HepG2 (cell line): ENCODE data around the gene GAS2. TPM values are rescaled to one million over a fixed set of nuclear protein-coding genes. Genes with fewer than 3 reads are reported as not detected.

ENCODE experiments used
- ATM ChIP-seq: fragments of 450-650 bp; IDR thresholded peaks from 2 replicates; pipeline ENCODE4 v1.7.1; 2017; ENCODE audit warnings: mild to moderate bottlenecking, borderline replicate concordance
- ESRRA ChIP-seq: sonication (generic); formaldehyde crosslinking; IDR thresholded peaks from 2 replicates; pipeline ENCODE4 v1.5.1; 2020; ENCODE audit warnings: mild to moderate bottlenecking, low read depth, missing genetic modification reagents
- HCFC1 ChIP-seq: fragments of 150-350 bp; IDR thresholded peaks from 2 replicates; pipeline ENCODE4 v1.6.1; 2014; ENCODE audit warnings: low read depth, low read length
- IRX3 ChIP-seq: sonication (generic); formaldehyde crosslinking; IDR thresholded peaks from 2 replicates; pipeline ENCODE4 v1.8.1; 2023; ENCODE audit warnings: mild to moderate bottlenecking, low read depth, missing genetic modification reagents, borderline replicate concordance
- KMT2A ChIP-seq: sonication (generic); formaldehyde crosslinking; IDR thresholded peaks from 2 replicates; pipeline ENCODE4 v1.4.0; 2020; ENCODE audit warnings: missing genetic modification reagents
- MAFF ChIP-seq: IDR thresholded peaks from 2 replicates; pipeline ENCODE4 v1.6.1; 2011; ENCODE audit warnings: low read depth, low read length, improper control_type of control experiment
- PAF1 ChIP-seq: IDR thresholded peaks from 2 replicates; pipeline ENCODE4 v1.6.1; 2016; ENCODE audit warnings: missing genetic modification reagents, missing compliant biosample characterization
- PITX1 ChIP-seq: sonication (generic); formaldehyde crosslinking; IDR thresholded peaks from 2 replicates; pipeline ENCODE4 v1.5.1; 2020; ENCODE audit warnings: mild to moderate bottlenecking, missing genetic modification reagents
- SP1 ChIP-seq, 2 experiments: fragments of 450-650 bp in 1 of 2; sonication (generic) in 1 of 2; formaldehyde crosslinking in 1 of 2; IDR thresholded peaks; 2 replicates each; pipeline versions ENCODE4 v1.4.0 to v1.6.1; 2016 to 2020; ENCODE audit warnings: missing genetic modification reagents in 1 of 2
- SUZ12 ChIP-seq: fragments of 150-350 bp; IDR thresholded peaks from 2 replicates; pipeline ENCODE4 v1.6.1; 2014; ENCODE audit warnings: low read depth, low read length
- ZNF564 ChIP-seq: sonication (generic); formaldehyde crosslinking; IDR thresholded peaks from 2 replicates; pipeline ENCODE4 v1.8.1; 2023; ENCODE audit warnings: mild to moderate bottlenecking, missing genetic modification reagents
- polyA plus RNA-seq, 8 experiments: library from polyadenylated mRNA; depleted of rRNA in 3 of 8; stranded (reverse) in 7 of 8; unstranded in 1 of 8; fragments of >200 nt; fragmentation: Illumina TruSeq in 4 of 8; extraction: Trizol in 4 of 8; gene quantifications; 2 replicates each; pipeline versions ENCODE4 v1.2.1 to v1.2.3, GENCODE V29; 2011 to 2016; ENCODE audit warnings: low read depth in 4 of 8, missing spikeins in 1 of 8, mixed read lengths in 1 of 8; ENCODE audit not compliant: insufficient read depth in 1 of 8
- total RNA-seq, 5 experiments: library from RNA; depleted of rRNA; stranded (reverse); fragments of >200 nt; fragmentation: Illumina TruSeq; extraction: Trizol; gene quantifications; 2 replicates each; pipeline ENCODE4 v1.2.3, GENCODE V29; 2016; ENCODE audit warnings: low read depth in 1 of 5
- TF ChIP-seq, protein P1 (sequence below): sonication (generic); formaldehyde crosslinking; conservative IDR thresholded peaks from 2 replicates; pipeline ENCODE4 v1.4.0; 2020; ENCODE audit warnings: missing genetic modification reagents
- TF ChIP-seq, protein P2 (sequence below): sonication (generic); formaldehyde crosslinking; IDR thresholded peaks from 2 replicates; pipeline ENCODE4 v1.4.0; 2020; ENCODE audit warnings: mild to moderate bottlenecking, missing genetic modification reagents, borderline replicate concordance
- TF ChIP-seq, protein P3 (sequence below), 2 experiments: sonication (generic) in 1 of 2; formaldehyde crosslinking in 1 of 2; IDR thresholded peaks; 2 replicates each; pipeline versions ENCODE4 v1.5.1 to v1.6.1; 2011 to 2020; ENCODE audit warnings: borderline replicate concordance in 1 of 2, low read depth in 1 of 2, low read length in 1 of 2, mild to moderate bottlenecking in 1 of 2, missing genetic modification reagents in 1 of 2, moderate library complexity in 1 of 2
- TF ChIP-seq, protein P4 (sequence below): sonication (generic); formaldehyde crosslinking; IDR thresholded peaks from 2 replicates; pipeline ENCODE4 v1.8.1; 2023; ENCODE audit warnings: missing genetic modification reagents, mild to moderate bottlenecking, borderline replicate concordance
- TF ChIP-seq, protein P5 (sequence below): sonication (generic); formaldehyde crosslinking; conservative IDR thresholded peaks from 2 replicates; pipeline ENCODE4 v1.8.1; 2023; ENCODE audit warnings: missing genetic modification reagents
- TF ChIP-seq, protein P6 (sequence below): sonication (generic); formaldehyde crosslinking; IDR thresholded peaks from 2 replicates; pipeline ENCODE4 v1.4.0; 2020; ENCODE audit warnings: missing genetic modification reagents

Gene GAS2
- total and polyA plus RNA-seq, 2 of the 13 experiments (the other 11 are each of a cell fraction or from before 2014, with no cell fraction given), result 26.0 to 85.1 TPM

DNA sequence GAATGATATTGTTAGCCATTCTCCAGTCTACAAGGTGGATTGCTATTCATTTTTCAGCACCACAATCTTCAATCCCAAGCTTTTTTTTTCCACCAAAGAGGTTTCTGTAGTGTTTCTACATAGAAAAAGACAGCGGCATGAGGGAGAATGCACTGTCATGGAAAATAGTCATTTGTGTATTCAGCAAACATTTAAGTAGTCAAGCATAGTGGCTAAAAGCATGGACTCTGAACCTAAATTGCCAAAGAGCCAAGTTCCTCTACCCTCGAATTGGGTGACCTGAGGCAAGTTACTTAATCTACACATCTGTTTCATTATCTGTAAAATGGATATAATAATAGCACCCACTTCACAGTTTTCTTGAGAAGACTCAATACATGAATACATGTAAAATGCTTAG is 14.2 kb downstream of the GAS2 start (continued):
- TF ChIP-seq, protein P1, sequence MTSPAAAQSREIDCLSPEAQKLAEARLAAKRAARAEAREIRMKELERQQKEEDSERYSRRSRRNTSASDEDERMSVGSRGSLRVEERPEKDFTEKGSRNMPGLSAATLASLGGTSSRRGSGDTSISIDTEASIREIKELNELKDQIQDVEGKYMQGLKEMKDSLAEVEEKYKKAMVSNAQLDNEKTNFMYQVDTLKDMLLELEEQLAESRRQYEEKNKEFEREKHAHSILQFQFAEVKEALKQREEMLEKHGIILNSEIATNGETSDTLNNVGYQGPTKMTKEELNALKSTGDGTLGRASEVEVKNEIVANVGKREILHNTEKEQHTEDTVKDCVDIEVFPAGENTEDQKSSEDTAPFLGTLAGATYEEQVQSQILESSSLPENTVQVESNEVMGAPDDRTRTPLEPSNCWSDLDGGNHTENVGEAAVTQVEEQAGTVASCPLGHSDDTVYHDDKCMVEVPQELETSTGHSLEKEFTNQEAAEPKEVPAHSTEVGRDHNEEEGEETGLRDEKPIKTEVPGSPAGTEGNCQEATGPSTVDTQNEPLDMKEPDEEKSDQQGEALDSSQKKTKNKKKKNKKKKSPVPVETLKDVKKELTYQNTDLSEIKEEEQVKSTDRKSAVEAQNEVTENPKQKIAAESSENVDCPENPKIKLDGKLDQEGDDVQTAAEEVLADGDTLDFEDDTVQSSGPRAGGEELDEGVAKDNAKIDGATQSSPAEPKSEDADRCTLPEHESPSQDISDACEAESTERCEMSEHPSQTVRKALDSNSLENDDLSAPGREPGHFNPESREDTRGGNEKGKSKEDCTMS (CRISPR knock-in tag), result no peak
- TF ChIP-seq, protein P2, sequence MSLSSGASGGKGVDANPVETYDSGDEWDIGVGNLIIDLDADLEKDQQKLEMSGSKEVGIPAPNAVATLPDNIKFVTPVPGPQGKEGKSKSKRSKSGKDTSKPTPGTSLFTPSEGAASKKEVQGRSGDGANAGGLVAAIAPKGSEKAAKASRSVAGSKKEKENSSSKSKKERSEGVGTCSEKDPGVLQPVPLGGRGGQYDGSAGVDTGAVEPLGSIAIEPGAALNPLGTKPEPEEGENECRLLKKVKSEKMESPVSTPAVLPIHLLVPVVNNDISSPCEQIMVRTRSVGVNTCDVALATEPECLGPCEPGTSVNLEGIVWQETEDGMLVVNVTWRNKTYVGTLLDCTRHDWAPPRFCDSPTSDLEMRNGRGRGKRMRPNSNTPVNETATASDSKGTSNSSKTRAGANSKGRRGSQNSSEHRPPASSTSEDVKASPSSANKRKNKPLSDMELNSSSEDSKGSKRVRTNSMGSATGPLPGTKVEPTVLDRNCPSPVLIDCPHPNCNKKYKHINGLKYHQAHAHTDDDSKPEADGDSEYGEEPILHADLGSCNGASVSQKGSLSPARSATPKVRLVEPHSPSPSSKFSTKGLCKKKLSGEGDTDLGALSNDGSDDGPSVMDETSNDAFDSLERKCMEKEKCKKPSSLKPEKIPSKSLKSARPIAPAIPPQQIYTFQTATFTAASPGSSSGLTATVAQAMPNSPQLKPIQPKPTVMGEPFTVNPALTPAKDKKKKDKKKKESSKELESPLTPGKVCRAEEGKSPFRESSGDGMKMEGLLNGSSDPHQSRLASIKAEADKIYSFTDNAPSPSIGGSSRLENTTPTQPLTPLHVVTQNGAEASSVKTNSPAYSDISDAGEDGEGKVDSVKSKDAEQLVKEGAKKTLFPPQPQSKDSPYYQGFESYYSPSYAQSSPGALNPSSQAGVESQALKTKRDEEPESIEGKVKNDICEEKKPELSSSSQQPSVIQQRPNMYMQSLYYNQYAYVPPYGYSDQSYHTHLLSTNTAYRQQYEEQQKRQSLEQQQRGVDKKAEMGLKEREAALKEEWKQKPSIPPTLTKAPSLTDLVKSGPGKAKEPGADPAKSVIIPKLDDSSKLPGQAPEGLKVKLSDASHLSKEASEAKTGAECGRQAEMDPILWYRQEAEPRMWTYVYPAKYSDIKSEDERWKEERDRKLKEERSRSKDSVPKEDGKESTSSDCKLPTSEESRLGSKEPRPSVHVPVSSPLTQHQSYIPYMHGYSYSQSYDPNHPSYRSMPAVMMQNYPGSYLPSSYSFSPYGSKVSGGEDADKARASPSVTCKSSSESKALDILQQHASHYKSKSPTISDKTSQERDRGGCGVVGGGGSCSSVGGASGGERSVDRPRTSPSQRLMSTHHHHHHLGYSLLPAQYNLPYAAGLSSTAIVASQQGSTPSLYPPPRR (CRISPR knock-in tag), result no peak
- no peak for TF ChIP-seq ESRRA (CRISPR knock-in tag)
- TF ChIP-seq, protein P3, sequence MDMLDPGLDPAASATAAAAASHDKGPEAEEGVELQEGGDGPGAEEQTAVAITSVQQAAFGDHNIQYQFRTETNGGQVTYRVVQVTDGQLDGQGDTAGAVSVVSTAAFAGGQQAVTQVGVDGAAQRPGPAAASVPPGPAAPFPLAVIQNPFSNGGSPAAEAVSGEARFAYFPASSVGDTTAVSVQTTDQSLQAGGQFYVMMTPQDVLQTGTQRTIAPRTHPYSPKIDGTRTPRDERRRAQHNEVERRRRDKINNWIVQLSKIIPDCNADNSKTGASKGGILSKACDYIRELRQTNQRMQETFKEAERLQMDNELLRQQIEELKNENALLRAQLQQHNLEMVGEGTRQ (IDR thresholded peaks at IDR 0.05; ENCODE audit: low read depth, low read length), result no peak
- TF ChIP-seq, protein P3 (CRISPR knock-in tag; IDR thresholded peaks at IDR 0.05; ENCODE audit: borderline replicate concordance), result no peak
- no peak for TF ChIP-seq PITX1 (CRISPR knock-in tag)
- no peak for TF ChIP-seq HCFC1
- peak; percentile 41; the same call in 1 of the 2 replicates for TF ChIP-seq KMT2A (CRISPR knock-in tag)
- no peak for TF ChIP-seq SP1 (IDR thresholded peaks at IDR 0.05)
- TF ChIP-seq SP1 (CRISPR knock-in tag; IDR thresholded peaks at IDR 0.05), result no peak
- TF ChIP-seq ZNF564 (CRISPR knock-in tag), result no peak
- peak; percentile 82 for TF ChIP-seq MAFF
- TF ChIP-seq, protein P4, sequence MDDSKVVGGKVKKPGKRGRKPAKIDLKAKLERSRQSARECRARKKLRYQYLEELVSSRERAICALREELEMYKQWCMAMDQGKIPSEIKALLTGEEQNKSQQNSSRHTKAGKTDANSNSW, result no peak
- no peak for TF ChIP-seq IRX3 (CRISPR knock-in tag)
- no peak for TF ChIP-seq PAF1 (CRISPR knock-in tag)
- TF ChIP-seq, protein P5, sequence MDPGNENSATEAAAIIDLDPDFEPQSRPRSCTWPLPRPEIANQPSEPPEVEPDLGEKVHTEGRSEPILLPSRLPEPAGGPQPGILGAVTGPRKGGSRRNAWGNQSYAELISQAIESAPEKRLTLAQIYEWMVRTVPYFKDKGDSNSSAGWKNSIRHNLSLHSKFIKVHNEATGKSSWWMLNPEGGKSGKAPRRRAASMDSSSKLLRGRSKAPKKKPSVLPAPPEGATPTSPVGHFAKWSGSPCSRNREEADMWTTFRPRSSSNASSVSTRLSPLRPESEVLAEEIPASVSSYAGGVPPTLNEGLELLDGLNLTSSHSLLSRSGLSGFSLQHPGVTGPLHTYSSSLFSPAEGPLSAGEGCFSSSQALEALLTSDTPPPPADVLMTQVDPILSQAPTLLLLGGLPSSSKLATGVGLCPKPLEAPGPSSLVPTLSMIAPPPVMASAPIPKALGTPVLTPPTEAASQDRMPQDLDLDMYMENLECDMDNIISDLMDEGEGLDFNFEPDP (CRISPR knock-in tag), result no peak
- TF ChIP-seq ATM, result no peak
- TF ChIP-seq, protein P6, sequence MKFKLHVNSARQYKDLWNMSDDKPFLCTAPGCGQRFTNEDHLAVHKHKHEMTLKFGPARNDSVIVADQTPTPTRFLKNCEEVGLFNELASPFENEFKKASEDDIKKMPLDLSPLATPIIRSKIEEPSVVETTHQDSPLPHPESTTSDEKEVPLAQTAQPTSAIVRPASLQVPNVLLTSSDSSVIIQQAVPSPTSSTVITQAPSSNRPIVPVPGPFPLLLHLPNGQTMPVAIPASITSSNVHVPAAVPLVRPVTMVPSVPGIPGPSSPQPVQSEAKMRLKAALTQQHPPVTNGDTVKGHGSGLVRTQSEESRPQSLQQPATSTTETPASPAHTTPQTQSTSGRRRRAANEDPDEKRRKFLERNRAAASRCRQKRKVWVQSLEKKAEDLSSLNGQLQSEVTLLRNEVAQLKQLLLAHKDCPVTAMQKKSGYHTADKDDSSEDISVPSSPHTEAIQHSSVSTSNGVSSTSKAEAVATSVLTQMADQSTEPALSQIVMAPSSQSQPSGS, result peak; percentile 49; the same call in 1 of the 2 replicates
- no peak for TF ChIP-seq SUZ12
